ENCODE results near the gene EML1.

EML1 gene

GRCh38 chr14:99793213-99794150 is at the start of gene EML1:
Gene EML1, plus strand, starts transcription at chr14:99793413. Its CDS starts 64 bp downstream, at chr14:99793477.
- peak; percentile 78 for DNase-seq

DNA sequence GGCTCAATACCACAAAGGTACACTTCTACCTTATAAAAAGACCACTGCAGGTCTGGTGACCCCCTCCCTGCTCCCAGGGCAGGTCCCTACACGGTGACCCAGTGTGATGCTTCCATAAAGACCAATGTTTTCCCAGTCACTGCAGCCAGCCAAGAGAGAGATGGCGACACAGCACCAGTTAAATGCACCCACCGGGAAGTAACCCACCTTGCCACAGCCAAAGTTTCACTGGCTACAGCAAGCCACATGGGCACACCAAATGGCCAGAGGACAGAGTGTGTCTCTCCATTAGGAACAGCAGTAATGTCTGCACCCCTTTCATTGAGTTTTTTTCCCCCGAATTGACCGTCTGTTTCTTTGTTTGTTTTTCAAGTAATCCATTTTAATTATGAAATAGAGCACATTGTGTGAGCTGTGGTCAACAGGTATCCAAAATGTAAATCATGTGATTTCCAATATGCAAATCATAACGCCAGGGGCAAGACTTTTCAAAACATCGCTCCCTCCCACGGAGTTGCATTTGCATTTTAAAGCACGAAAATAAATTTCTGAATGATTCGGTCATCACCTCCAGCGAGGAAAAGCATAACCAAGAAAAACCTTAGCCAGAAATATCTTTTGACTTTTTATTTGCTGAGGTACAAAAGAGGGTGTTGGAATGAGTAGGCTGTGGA is 48.9 kb upstream of the EML1 start:
- DNase-seq, result no peak

- no peak for DNase-seq
Measured at GRCh38 chr14:99744873-99745224, 48.4 kb upstream of the EML1 start.

DNA sequence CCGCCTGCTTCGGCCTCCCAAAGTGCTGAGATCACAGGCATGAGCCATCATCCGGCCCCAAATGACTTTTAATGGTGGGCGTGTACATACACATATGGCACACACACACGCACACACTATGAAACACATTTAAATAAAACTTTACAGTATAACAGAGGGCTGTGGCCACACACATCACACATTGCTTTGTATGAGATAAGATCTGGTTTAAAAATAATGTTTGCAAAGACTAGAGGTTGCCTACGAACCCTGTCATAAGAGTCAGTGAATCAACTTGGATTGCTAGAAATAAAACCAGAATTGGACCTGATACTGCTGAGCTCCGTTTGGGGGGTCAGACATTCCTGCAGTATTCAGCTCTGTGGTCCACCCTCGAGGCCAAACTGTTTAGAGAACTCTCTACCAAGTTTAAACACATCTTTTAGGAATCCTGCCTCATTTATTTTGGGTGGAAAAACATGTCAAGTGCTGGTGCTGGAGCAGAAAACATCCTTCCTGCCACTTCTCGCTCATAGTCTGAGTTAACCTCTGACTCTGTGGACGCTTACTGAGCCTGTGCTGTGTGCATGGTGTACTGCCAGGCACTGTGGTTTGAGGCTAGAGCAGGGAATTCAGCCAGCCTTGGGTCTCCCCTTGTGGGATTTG is 47.8 kb upstream of the EML1 start:
- no peak for DNase-seq

DNA sequence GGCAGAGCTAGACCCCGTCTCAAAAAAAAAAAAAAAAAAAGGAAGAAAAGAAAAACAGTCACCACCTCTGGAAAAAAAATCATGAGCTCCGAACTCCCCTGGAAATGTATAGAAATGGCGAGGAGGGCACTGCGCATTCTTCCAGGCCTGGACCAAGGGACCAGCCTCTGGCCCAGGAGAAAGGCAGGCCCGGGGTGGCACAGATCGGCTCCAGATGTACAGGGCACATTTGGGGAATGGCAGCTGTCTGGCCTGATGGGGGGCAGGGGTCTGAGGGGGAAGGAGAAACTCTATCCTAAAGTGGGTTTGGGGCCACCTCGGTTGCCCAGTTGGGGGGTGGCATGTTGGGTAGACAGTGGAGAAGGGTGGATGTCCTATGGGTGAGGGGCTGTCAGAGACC is 46.0 kb upstream of the EML1 start:
- DNase-seq, result no peak

GRCh38 chr14:99747582-99748330 is 45.5 kb upstream of the EML1 start:
- DNase-seq, result no peak

DNA sequence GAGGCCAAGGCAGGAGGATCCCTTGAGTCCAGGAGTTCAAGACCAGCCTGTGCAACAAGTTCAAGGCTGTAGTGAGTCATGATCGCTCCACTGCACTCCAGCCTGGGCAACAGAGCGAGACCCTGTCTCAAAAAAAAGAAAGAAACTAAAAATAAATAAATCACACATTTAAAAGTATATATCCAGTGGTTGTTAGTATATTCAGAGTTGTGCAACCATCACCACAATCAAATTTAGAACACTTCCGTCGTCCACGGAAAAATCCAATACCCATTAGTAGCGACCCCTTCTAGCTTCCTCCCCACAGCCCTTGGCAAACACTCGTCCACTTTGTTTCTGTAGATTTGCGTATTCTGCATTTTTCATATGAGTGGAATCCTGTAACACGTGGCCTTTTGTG is 44.7 kb upstream of the EML1 start:
- DNase-seq, result no peak

DNA sequence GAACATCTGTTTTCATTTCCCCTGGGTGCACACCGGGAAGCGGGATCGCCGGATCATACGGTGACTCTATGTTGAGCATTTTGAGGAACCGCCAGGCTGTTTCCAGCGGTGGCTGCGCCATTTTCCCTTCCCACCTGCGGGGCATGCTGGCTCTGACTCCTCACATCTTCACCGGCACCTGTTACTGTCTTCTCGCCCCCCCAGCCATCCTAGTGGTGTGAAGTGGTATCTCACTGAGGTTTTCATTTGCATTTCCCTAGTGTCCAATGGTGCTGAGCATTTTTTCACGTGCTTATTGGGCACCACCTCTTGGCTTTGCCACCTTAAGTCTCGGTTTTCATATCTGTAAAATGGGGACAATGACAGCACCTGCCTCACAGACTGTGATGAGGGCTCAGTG is 44.1 kb upstream of the EML1 start:
- no peak for DNase-seq

DNA sequence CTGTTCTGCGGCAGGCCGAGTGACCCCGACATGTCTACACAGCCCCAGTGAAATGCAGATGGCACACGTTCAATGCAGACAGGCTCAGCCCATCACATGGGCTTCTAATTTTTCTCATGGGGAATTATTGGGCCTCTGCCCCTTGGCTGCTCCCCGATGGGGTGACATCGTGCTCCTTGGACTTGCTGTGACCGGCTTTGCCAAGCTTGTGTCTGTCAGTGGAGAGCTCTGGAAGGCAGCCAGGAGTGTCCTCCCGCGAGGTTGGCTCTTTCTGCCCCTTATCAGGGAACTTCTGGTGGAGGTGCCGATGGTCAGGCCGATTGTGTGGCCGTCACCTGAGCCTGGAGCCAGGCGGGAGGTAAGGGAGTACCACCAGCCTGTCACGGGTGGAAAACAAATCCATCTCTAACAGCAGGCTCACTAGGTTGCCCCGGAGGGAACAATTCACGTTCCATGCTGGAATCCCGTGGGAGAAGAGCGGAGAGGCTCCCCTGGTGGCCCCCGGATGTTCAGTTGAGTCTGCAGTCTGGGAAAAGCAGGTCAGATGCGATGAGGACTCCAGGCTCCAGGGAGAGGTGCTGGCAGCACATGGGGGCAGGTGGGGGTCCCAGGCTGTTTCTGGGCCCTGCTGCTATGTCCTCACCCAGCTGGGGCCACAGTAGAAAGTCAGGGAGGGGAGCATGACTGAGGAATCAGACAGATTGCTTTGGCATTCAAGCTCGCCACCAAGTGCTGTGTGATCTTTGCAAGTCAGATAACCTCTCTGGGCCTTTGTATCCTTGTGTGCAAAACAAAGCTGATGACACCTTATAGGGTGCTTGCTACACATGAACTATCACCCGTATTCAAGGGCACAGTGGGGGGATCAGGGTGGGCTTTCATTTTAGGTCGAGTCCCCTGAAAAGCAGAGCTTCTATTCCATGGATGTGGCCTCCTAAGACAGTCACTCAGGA is 43.2 kb upstream of the EML1 start:
- DNase-seq, result no peak

DNA sequence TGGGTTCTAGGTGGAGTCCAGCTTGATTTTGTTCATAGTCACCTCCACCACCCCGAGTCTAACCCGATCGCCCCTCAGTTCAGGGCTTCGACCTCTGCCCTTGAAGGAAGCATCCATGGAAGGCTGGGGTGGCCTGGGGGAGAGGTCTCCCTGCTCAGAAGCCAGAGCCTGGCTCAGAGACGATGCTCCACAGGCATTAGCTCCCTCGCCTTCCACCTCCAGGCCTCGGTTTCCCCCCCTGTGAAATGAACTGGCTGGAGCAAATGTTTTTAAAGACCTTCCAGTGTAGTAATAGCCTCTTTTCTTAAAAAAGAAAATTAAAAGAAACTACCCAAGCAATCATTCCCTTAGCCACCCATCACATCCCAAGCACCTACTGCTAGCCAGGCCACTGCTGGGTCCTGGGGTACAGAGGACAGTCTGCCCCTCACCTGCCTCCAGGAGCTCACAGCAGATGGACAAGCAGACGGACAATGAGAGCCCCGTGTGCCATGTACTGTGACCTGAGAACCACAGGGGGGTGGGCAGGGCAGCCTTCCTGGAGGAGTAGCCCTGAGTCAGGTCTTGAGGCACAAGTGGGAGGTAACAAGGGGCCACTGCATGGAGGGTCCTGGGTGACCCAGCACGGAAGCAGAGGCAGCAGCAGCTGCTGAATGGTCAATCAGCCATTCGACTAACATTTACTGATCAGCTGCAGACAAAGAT is 42.3 kb upstream of the EML1 start:
- DNase-seq, result no peak

DNA sequence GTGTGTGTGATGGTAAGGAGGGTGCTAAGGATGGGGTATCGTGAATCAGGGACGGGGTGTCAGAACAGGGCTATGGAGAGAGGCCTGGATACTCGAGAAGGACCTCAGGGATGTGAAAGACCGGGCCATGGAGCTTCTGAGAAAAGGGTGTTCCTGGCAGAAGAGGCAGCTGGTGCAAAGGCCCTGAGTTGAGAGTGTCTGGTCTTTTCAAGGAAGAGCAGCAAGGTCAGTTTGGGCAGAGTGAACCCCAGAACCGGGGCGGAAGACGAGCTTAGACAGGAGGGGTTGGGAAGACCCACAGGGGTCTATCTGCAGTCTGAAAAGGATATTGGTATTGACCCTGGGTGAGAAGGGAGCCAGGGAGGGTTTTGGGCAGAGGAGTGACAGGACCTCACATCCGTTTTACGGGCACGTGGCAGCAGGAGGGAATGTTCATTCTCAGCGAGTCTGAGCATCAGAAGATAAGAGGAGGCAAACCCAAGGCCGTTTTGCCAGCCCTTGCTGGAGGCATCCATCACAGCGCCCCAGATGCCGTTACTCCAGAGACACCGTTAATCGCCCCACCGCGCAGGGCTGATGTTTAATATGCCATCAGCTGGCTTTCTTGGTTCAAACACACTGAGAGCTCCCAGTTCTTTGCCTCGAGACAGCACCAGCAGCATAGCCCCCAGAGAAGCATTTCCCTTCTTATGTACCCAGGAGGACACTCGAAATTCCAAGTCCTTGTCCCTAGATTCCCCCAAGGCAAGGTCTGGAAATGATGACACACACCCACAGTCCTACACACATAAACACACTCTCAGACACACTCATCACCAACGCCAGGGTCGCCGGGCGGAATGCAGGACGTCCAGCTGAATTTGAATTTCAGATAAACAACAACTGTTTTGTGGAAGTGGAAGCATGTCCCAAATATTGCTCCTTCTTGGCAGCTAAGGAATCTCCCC is 41.4 kb upstream of the EML1 start:
- no peak for DNase-seq

- no peak for DNase-seq
Measured at GRCh38 chr14:99752486-99753121, 40.6 kb upstream of the EML1 start.

GRCh38 chr14:99753225-99754140 is 39.7 kb upstream of the EML1 start:
- no peak for DNase-seq

DNA sequence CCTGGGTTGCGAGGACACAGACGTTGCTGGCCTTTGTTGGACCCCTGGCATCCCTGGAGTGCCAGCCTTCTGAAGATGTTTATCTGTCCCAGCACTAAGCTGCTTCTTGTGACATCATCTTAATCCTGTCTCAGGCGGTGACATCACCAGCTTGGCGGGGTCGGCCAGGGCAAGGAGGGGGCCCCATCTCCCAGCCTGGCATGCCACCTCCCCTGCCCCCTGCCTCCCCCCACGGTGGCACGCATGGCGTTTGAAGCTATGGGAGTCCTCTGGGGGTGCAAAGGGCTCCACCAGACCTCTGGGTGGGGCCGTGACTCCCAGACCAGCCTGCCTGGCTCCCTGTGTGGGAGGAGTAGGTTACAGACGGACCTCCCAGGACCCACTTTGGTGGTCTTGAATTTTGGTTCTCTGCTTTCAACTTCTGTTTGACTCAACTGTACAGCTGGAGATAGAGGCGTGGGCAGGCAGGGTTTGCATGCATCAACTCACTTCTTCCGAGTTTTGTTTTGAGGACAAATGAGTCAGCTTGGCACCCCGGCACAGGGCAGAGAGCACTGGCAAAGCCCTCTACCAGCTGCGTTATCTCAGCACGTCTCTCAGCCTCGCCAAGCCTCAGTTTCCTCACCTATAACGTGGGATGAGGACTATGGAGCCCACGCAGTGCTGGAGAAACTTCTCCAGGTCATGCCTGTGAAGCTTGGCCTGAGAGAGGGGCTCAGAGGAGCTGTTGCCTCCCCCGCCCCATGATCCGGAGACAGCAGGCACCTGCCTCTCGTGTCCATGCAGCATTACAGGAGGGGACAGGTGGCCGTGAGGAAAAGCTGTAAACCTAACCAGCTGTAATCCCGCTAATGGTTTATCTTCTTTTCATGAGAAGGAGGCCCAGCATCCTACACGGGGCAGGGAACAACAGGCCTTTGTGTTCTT is 38.8 kb upstream of the EML1 start:
- DNase-seq, result no peak

DNA sequence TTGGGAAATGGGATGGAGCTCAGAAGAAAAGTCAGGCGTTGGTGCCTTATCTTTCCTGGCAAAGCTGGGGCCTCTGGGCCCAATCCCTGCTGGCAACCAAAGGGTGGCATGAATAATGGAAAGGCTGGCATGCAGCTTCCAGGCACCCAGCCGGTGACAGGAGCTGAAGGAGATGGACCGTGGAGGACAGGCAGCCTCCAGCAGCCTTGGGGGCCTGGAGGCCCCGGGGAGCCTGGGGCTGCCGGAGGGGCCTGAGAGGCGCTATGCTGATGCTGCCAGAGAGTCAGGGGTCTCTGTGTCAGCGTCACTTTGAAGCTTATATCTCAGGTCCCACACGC is 38.2 kb upstream of the EML1 start:
- no peak for DNase-seq

- no peak for DNase-seq
Measured at GRCh38 chr14:99755629-99756603, 37.3 kb upstream of the EML1 start.

All from CD4-positive, alpha-beta T cell treated with Interferon gamma for 1 hour (primary cell).